Vagina (tissue), 2 donors: ENCODE results near the gene CDH24. TPM values are rescaled to one million over a fixed set of nuclear protein-coding genes. Genes with fewer than 3 reads are reported as not detected.

Experiments
- DNase-seq, 2 donors: peaks; one replicate each; pipeline ENCODE4 v3.0.0-alpha.2; 2017; ENCODE audit errors: extremely low spot score in 2 of 2
- H3K27ac ChIP-seq: fragments of 200-600 bp; sonication (generic); one replicate; pipeline ENCODE4 v1.5.1; 2019
- H3K27me3 ChIP-seq: fragments of 200-600 bp; sonication (generic); one replicate; pipeline ENCODE4 v1.5.1; 2019
- H3K36me3 ChIP-seq, 2 donors: fragments of 200-600 bp; sonication (generic); one replicate each; pipeline ENCODE4 v1.5.1; 2017 to 2019
- H3K4me1 ChIP-seq: fragments of 200-600 bp; sonication (generic); one replicate; pipeline ENCODE4 v1.5.1; 2019
- H3K4me3 ChIP-seq, 2 donors: fragments of 200-600 bp; sonication (generic); 1 replicate in 1 of 2; 2 replicates in 1 of 2; pipeline ENCODE4 v1.5.1; 2016 to 2019
- H3K9me3 ChIP-seq: fragments of 200-600 bp; sonication (generic); one replicate; pipeline ENCODE4 v1.5.1; 2019
- CTCF ChIP-seq, 3 experiments: fragments of 450-650 bp in 2 of 3; fragments of 200-600 bp in 1 of 3; sonication (generic) in 1 of 3; IDR thresholded peaks; one replicate each; pipeline ENCODE4 v1.5.1; 2017 to 2019; ENCODE audit warnings: antibody characterized with exemption in 3 of 3, mild to moderate bottlenecking in 2 of 3, moderate library complexity in 2 of 3
- POLR2A ChIP-seq, 2 donors: fragments of 450-650 bp; IDR thresholded peaks; one replicate each; pipeline ENCODE4 v1.6.1; 2017; ENCODE audit warnings: antibody characterized with exemption in 2 of 2, mild to moderate bottlenecking in 2 of 2, moderate library complexity in 2 of 2
- POLR2AphosphoS5 ChIP-seq, 2 donors: sonication (generic); formaldehyde crosslinking; IDR thresholded peaks; one replicate each; pipeline ENCODE4 v1.9.0; 2017; ENCODE audit warnings: antibody characterized with exemption in 2 of 2, mild to moderate bottlenecking in 2 of 2, low read depth in 1 of 2; ENCODE audit not compliant: insufficient read depth in 1 of 2
- intact Hi-C: fragments of 100-400 bp; cut with DNase I; formaldehyde crosslinking; loops from one replicate; pipeline ENCODE4 v1.15.1; 2023
- total RNA-seq: library from RNA; depleted of rRNA; stranded (reverse); fragments of >200 nt; gene quantifications from one replicate; pipeline ENCODE4 v1.2.3, GENCODE V29; 2016

CDH24 gene
- total RNA-seq, 1 donor from 2014 or later = 5.4 TPM

GRCh38 chr14:23056145-23056955 is 970 bp downstream of the CDH24 start:
- Histone ChIP-seq H3K4me1 (peaks cover 23% of the 10 kb centered on the region), H3K27me3 (no peaks in the 10 kb centered on the region), H3K9me3 (no peaks in the 10 kb centered on the region), H3K36me3 (peaks cover 0 to 27% of the 10 kb centered on the region in 2 donors), H3K27ac (peak overlapping the region; percentile 96), H3K4me3 (peak overlapping the region; percentile 0 to 82)
- TF ChIP-seq POLR2AphosphoS5 (IDR thresholded peaks at IDR 0.05; ENCODE audit: insufficient read depth in 1 of 2, low read depth in 1 of 2) (no peak), CTCF (IDR thresholded peaks at IDR 0.05) (peak; percentile 19 to 44 (median 33))
- intact Hi-C loops = no loop called here
- no peak for DNase-seq

- no peaks in the 10 kb centered on the region for H3K27me3 ChIP-seq
- peaks cover 0 to 21% of the 10 kb centered on the region in 2 donors for H3K36me3 ChIP-seq
- H3K4me3 ChIP-seq = peak overlapping the region in 1 of 2 donors; percentile 0
- intact Hi-C loops = no loop called here
- TF ChIP-seq POLR2AphosphoS5 (IDR thresholded peaks at IDR 0.05; ENCODE audit: insufficient read depth in 1 of 2, low read depth in 1 of 2) = no peak
- TF ChIP-seq CTCF (IDR thresholded peaks at IDR 0.05) = no peak
- no peak for TF ChIP-seq POLR2A (IDR thresholded peaks at IDR 0.05)
- peaks cover 23% of the 10 kb centered on the region for H3K4me1 ChIP-seq
- DNase-seq = no peak
- no peaks in the 10 kb centered on the region for H3K9me3 ChIP-seq
- H3K27ac ChIP-seq = no peak overlapping the region
Measured at GRCh38 chr14:23055621-23056144, 1.6 kb downstream of the CDH24 start.

GRCh38 chr14:23055147-23055550 is 2.2 kb downstream of the CDH24 start:
- TF ChIP-seq POLR2AphosphoS5 (IDR thresholded peaks at IDR 0.05; ENCODE audit: insufficient read depth in 1 of 2, low read depth in 1 of 2) = no peak
- no peak for TF ChIP-seq CTCF (IDR thresholded peaks at IDR 0.05)
- no peak for TF ChIP-seq POLR2A (IDR thresholded peaks at IDR 0.05)
- peaks cover 23% of the 10 kb centered on the region for H3K4me1 ChIP-seq
- no peak overlapping the region for H3K27ac ChIP-seq
- H3K9me3 ChIP-seq = no peaks in the 10 kb centered on the region
- no peak for DNase-seq
- H3K4me3 ChIP-seq = no peak overlapping the region
- H3K36me3 ChIP-seq = peaks cover 0 to 15% of the 10 kb centered on the region in 2 donors
- intact Hi-C loops = no loop called here
- H3K27me3 ChIP-seq = no peaks in the 10 kb centered on the region

- intact Hi-C loops = no loop called here
- Histone ChIP-seq H3K27me3 (no peaks in the 10 kb centered on the region), H3K27ac (no peak overlapping the region), H3K4me1 (peaks cover 23% of the 10 kb centered on the region), H3K36me3 (peaks cover 0 to 6% of the 10 kb centered on the region in 2 donors), H3K9me3 (no peaks in the 10 kb centered on the region), H3K4me3 (no peak overlapping the region)
- DNase-seq = no peak
- TF ChIP-seq CTCF (IDR thresholded peaks at IDR 0.05) (no peak), POLR2A (IDR thresholded peaks at IDR 0.05) (no peak), POLR2AphosphoS5 (IDR thresholded peaks at IDR 0.05; ENCODE audit: insufficient read depth in 1 of 2, low read depth in 1 of 2) (no peak)
Measured at GRCh38 chr14:23054000-23054811, 3.1 kb downstream of the CDH24 start.
